ENCODE measurements around the gene SPHKAP.
"Not testable (repeated sequence)": the region's sequence is repeated elsewhere in the genome, so short reads cannot be mapped to it uniquely, and the experiment has no call there.

The SPHKAP gene

GRCh38 chr2:228227466-228227865, 46.0 kb upstream of the SPHKAP start (continued):
- TF ChIP-seq ZBTB21 (tag by site-specific recombination; IDR thresholded peaks at IDR 0.05) (no peak), YY2 (tag by site-specific recombination; IDR thresholded peaks at IDR 0.05) (no peak), ZNF555 (tag by site-specific recombination; conservative IDR thresholded peaks at IDR 0.05) (no peak)

DNA sequence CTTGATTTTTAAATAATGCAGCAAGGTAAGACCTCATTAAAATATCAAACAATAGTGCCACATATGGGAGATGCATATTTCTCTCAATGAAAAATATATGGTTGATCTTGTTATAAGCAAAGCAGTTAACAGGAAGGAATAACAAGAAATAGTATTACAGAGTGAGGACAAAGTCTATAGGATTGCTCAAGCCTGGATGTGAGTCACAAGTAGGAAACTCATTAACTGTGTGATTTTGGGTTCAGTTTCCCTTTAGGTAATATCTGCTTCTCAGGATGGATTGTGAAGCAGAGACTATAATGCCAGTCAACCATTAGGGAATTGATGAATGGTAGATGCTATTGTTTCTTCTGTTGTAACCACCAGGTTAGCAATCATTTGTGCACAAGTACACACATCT, 42.9 kb upstream of the SPHKAP start:
- CTCF ChIA-PET: no interaction called here
- Histone ChIP-seq H3K36me3 (ENCODE audit: control insufficient read depth in 2 of 2, insufficient read depth in 1 of 2, low read length in 2 of 2) (no peaks in the 10 kb centered on the region), H3K4me3 (ENCODE audit: low read depth, low read length) (no peak overlapping the region), H3K27ac (ENCODE audit: extremely low read depth, low read depth, low read length) (no peak overlapping the region), H3K4me1 (ENCODE audit: control insufficient read depth, insufficient read depth, low read length) (no peaks in the 10 kb centered on the region), H3K9me3 (ENCODE audit: control insufficient read depth, insufficient read depth, low read depth, low read length) (no peaks in the 10 kb centered on the region)
- TF ChIP-seq ZNF341 (tag by site-specific recombination; IDR thresholded peaks at IDR 0.05; ENCODE audit: low read depth): no peak
- POLR2A ChIA-PET: no interaction called here

GRCh38 chr2:228218593-228218992, 37.1 kb upstream of the SPHKAP start:
- POLR2A ChIA-PET; H3K27ac ChIP-seq (ENCODE audit: extremely low read depth, low read depth, low read length); H3K36me3 ChIP-seq (ENCODE audit: control insufficient read depth in 2 of 2, insufficient read depth in 1 of 2, low read length in 2 of 2); H3K9me3 ChIP-seq (ENCODE audit: control insufficient read depth, insufficient read depth, low read depth, low read length); H3K4me1 ChIP-seq (ENCODE audit: control insufficient read depth, insufficient read depth, low read length); CTCF ChIA-PET; H3K4me3 ChIP-seq (ENCODE audit: low read depth, low read length): not testable (repeated sequence)

GRCh38 chr2:228197504-228197903, 16.0 kb upstream of the SPHKAP start:
- H3K27ac ChIP-seq (ENCODE audit: extremely low read depth, low read depth, low read length): no peak overlapping the region
- H3K9me3 ChIP-seq (ENCODE audit: control insufficient read depth, insufficient read depth, low read depth, low read length): no peaks in the 10 kb centered on the region
- no peak overlapping the region for H3K4me3 ChIP-seq (ENCODE audit: low read depth, low read length)
- CTCF ChIA-PET: no interaction called here
- no peaks in the 10 kb centered on the region for H3K36me3 ChIP-seq (ENCODE audit: control insufficient read depth in 2 of 2, insufficient read depth in 1 of 2, low read length in 2 of 2)
- POLR2A ChIA-PET: no interaction called here
- no peaks in the 10 kb centered on the region for H3K4me1 ChIP-seq (ENCODE audit: control insufficient read depth, insufficient read depth, low read length)
- TF ChIP-seq KLF9 (tag by site-specific recombination; IDR thresholded peaks at IDR 0.05; ENCODE audit: low read depth) (no peak), ZNF513 (tag by site-specific recombination; IDR thresholded peaks at IDR 0.05) (no peak), ZNF704 (tag by site-specific recombination; IDR thresholded peaks at IDR 0.05) (no peak), ZNF585B (tag by site-specific recombination; IDR thresholded peaks at IDR 0.05) (no peak), KLF7 (tag by site-specific recombination; IDR thresholded peaks at IDR 0.05; ENCODE audit: borderline replicate concordance) (no peak), ZNF830 (tag by site-specific recombination; IDR thresholded peaks at IDR 0.05; ENCODE audit: low read depth) (no peak), ZNF596 (tag by site-specific recombination; IDR thresholded peaks at IDR 0.05) (no peak), YY2 (tag by site-specific recombination; IDR thresholded peaks at IDR 0.05) (no peak), GLI4 (tag by site-specific recombination; IDR thresholded peaks at IDR 0.05) (no peak), BCL11A (tag by site-specific recombination; IDR thresholded peaks at IDR 0.05; ENCODE audit: low read depth) (no peak), HOXD13 (CRISPR knock-in tag; IDR thresholded peaks at IDR 0.05; ENCODE audit: borderline replicate concordance) (no peak), ZNF138 (tag by site-specific recombination; IDR thresholded peaks at IDR 0.05; ENCODE audit: borderline replicate concordance) (no peak), MEIS1 (CRISPR knock-in tag; IDR thresholded peaks at IDR 0.05; ENCODE audit: borderline replicate concordance) (no peak), ZBTB10 (tag by site-specific recombination; IDR thresholded peaks at IDR 0.05) (no peak)
- TF ChIP-seq, protein P1, sequence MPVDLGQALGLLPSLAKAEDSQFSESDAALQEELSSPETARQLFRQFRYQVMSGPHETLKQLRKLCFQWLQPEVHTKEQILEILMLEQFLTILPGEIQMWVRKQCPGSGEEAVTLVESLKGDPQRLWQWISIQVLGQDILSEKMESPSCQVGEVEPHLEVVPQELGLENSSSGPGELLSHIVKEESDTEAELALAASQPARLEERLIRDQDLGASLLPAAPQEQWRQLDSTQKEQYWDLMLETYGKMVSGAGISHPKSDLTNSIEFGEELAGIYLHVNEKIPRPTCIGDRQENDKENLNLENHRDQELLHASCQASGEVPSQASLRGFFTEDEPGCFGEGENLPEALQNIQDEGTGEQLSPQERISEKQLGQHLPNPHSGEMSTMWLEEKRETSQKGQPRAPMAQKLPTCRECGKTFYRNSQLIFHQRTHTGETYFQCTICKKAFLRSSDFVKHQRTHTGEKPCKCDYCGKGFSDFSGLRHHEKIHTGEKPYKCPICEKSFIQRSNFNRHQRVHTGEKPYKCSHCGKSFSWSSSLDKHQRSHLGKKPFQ (tag by site-specific recombination; IDR thresholded peaks at IDR 0.05): no peak
- TF ChIP-seq, protein P2, sequence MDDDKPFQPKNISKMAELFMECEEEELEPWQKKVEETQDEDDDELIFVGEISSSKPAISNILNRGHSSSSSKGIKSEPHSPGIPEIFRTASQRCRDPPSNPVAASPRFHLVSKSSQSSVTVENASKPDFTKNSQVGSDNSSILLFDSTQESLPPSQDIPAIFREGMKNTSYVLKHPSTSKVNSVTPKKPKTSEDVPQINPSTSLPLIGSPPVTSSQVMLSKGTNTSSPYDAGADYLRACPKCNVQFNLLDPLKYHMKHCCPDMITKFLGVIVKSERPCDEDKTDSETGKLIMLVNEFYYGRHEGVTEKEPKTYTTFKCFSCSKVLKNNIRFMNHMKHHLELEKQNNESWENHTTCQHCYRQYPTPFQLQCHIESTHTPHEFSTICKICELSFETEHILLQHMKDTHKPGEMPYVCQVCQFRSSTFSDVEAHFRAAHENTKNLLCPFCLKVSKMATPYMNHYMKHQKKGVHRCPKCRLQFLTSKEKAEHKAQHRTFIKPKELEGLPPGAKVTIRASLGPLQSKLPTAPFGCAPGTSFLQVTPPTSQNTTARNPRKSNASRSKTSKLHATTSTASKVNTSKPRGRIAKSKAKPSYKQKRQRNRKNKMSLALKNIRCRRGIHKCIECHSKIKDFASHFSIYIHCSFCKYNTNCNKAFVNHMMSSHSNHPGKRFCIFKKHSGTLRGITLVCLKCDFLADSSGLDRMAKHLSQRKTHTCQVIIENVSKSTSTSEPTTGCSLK (tag by site-specific recombination; IDR thresholded peaks at IDR 0.05): no peak

All from HEK293 (cell line).